Measurements from ENCODE around the gene NPTX1.

Gene NPTX1

DNA sequence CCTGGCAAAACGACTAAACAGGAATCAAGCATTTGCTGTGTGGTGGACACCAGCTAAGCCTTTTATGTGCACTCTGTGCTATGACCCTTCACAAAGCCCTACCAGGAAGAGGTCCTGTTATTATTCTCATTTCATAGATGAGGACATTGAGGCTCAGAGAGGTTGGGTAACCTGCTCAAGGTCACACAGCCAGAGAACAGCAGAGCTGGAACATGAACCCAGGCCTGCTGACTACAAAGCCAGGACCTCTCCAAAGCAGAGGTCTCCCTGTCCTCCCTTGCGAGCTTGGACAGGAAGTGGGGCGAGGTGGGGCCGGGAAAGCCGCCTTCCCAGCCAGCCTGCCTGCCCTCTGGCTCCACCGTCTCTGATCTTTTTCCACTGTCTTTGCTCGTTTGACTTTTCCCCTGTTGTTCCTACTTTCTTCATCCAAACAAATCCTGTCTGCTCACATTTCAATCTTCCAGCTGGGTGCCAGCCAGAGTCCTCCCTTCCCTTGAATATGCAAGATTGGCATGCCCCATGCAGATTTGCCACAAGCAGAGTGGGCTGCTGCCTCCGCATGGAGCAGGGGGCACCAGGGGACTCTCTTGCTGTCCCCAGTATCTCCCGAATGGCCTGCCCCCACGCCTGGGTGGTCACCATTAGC is 44.5 kb upstream of the NPTX1 start:
- Histone ChIP-seq H3K9me3 (ENCODE audit: insufficient read depth, low read length) (no peaks in the 10 kb centered on the region), H3K79me2 (ENCODE audit: insufficient read depth, low read length) (no peaks in the 10 kb centered on the region), H3K27ac (ENCODE audit: low read depth, low read length) (no peak overlapping the region), H3K9ac (ENCODE audit: low read length) (no peak overlapping the region), H3K4me2 (ENCODE audit: low read depth, low read length, poor library complexity, severe bottlenecking) (no peak overlapping the region), H3K36me3 (ENCODE audit: low read length) (no peaks in the 10 kb centered on the region), H4K20me1 (ENCODE audit: low read depth, low read length) (no peaks in the 10 kb centered on the region), H3F3A (ENCODE audit: insufficient read depth) (no peaks in the 10 kb centered on the region), H3K9me2 (replicated peaks; ENCODE audit: insufficient read depth, low read length) (no peaks in the 10 kb centered on the region), H3K4me3 (ENCODE audit: insufficient read depth, low read length, poor library complexity, severe bottlenecking) (no peak overlapping the region), H2AFZ (ENCODE audit: low read depth, low read length, severe bottlenecking) (no peak overlapping the region), H3K27me3 (ENCODE audit: low read length) (no peaks in the 10 kb centered on the region)
- TF ChIP-seq EZH2phosphoT487 (conservative IDR thresholded peaks at IDR 0.05; ENCODE audit: low read length) (no peak), CTCF (IDR thresholded peaks at IDR 0.05; ENCODE audit: insufficient read depth, low read length, poor library complexity, severe bottlenecking) (no peak)

- H3K27me3 ChIP-seq (ENCODE audit: low read length): no peaks in the 10 kb centered on the region
- TF ChIP-seq EZH2phosphoT487 (conservative IDR thresholded peaks at IDR 0.05; ENCODE audit: low read length): no peak
- no peak for TF ChIP-seq CTCF (IDR thresholded peaks at IDR 0.05; ENCODE audit: insufficient read depth, low read length, poor library complexity, severe bottlenecking)
- no peak overlapping the region for H3K4me2 ChIP-seq (ENCODE audit: low read depth, low read length, poor library complexity, severe bottlenecking)
- H3F3A ChIP-seq (ENCODE audit: insufficient read depth): no peaks in the 10 kb centered on the region
- H4K20me1 ChIP-seq (ENCODE audit: low read depth, low read length): no peaks in the 10 kb centered on the region
- H3K36me3 ChIP-seq (ENCODE audit: low read length): no peaks in the 10 kb centered on the region
- no peak overlapping the region for H3K27ac ChIP-seq (ENCODE audit: low read depth, low read length)
- H3K9me3 ChIP-seq (ENCODE audit: insufficient read depth, low read length): no peaks in the 10 kb centered on the region
- no peak overlapping the region for H3K9ac ChIP-seq (ENCODE audit: low read length)
- H3K9me2 ChIP-seq (replicated peaks; ENCODE audit: insufficient read depth, low read length): no peaks in the 10 kb centered on the region
- no peak overlapping the region for H2AFZ ChIP-seq (ENCODE audit: low read depth, low read length, severe bottlenecking)
- H3K79me2 ChIP-seq (ENCODE audit: insufficient read depth, low read length): no peaks in the 10 kb centered on the region
- H3K4me3 ChIP-seq (ENCODE audit: insufficient read depth, low read length, poor library complexity, severe bottlenecking): no peak overlapping the region
Observed at GRCh38 chr17:80519091-80519781, 42.8 kb upstream of the NPTX1 start.

DNA sequence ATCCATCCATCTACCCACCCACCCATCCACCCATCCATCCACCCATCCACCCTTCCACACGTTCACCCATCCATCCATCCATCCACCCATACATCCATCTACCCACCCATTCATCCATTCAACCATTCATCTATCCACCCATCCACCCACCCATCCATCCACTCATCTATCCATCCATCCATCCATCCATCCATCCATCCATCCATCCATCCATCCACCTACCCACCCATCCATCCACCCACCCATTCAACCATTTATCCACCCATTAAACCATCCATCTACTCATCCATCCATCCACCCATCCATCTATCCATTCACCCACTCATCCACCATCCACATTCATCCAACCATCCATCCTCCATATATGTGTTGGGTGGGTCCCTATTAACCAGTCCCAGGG is 42.0 kb upstream of the NPTX1 start:
- Histone ChIP-seq H3K79me2 (ENCODE audit: insufficient read depth, low read length) (no peaks in the 10 kb centered on the region), H3K9me3 (ENCODE audit: insufficient read depth, low read length) (no peaks in the 10 kb centered on the region), H3K9ac (ENCODE audit: low read length) (no peak overlapping the region), H3K27ac (ENCODE audit: low read depth, low read length) (no peak overlapping the region), H4K20me1 (ENCODE audit: low read depth, low read length) (no peaks in the 10 kb centered on the region), H3K4me3 (ENCODE audit: insufficient read depth, low read length, poor library complexity, severe bottlenecking) (no peak overlapping the region), H3K4me2 (ENCODE audit: low read depth, low read length, poor library complexity, severe bottlenecking) (no peak overlapping the region), H3K36me3 (ENCODE audit: low read length) (no peaks in the 10 kb centered on the region), H3K27me3 (ENCODE audit: low read length) (no peaks in the 10 kb centered on the region), H3K9me2 (replicated peaks; ENCODE audit: insufficient read depth, low read length) (no peaks in the 10 kb centered on the region), H3F3A (ENCODE audit: insufficient read depth) (no peaks in the 10 kb centered on the region), H2AFZ (ENCODE audit: low read depth, low read length, severe bottlenecking) (no peak overlapping the region)
- no peak for TF ChIP-seq CTCF (IDR thresholded peaks at IDR 0.05; ENCODE audit: insufficient read depth, low read length, poor library complexity, severe bottlenecking)
